Measurements from ENCODE around the gene ROBO1. TPM values are rescaled to one million over a fixed set of nuclear protein-coding genes. Genes with fewer than 3 reads are reported as not detected.
A peak's percentile ranks its signal among the peaks of the same experiment; 100 is the strongest.
"Not testable (repeated sequence)": the region's sequence is repeated elsewhere in the genome, so short reads cannot be mapped to it uniquely, and the experiment has no call there.

ROBO1 gene
- total RNA-seq, 1 experiment from 2014 or later = 32.2 TPM

- no TSS peak for BruUV-seq (replicated peaks)
- POLR2A ChIA-PET = interaction anchor here (2.1 kb wide), 1 partner anchor 11 kb away, joined by 5 read pairs; no protein-coding TSS in a partner anchor
- Mint-ChIP-seq H3K4me3 (ENCODE audit: unreplicated experiment) (no peak overlapping the region), H3K4me1 (ENCODE audit: insufficient read depth, unreplicated experiment) (peaks cover 25% of the 10 kb centered on the region), H3K36me3 (ENCODE audit: insufficient read depth, unreplicated experiment) (no peaks in the 10 kb centered on the region), H3K27ac (ENCODE audit: low read depth, unreplicated experiment) (no peak overlapping the region), H3K27me3 (ENCODE audit: insufficient read depth, unreplicated experiment) (no peaks in the 10 kb centered on the region), H3K9me3 (ENCODE audit: unreplicated experiment) (no peaks in the 10 kb centered on the region)
- CTCF ChIA-PET = interaction anchor here (0.7 kb wide), 1 partner anchor 135 kb away, joined by 3 read pairs; no protein-coding TSS in a partner anchor
- intact Hi-C loops (cut with micrococcal nuclease) = no loop called here
- DNase-seq (ENCODE audit: unreplicated experiment) = no peak
- TF ChIP-seq, protein P1, sequence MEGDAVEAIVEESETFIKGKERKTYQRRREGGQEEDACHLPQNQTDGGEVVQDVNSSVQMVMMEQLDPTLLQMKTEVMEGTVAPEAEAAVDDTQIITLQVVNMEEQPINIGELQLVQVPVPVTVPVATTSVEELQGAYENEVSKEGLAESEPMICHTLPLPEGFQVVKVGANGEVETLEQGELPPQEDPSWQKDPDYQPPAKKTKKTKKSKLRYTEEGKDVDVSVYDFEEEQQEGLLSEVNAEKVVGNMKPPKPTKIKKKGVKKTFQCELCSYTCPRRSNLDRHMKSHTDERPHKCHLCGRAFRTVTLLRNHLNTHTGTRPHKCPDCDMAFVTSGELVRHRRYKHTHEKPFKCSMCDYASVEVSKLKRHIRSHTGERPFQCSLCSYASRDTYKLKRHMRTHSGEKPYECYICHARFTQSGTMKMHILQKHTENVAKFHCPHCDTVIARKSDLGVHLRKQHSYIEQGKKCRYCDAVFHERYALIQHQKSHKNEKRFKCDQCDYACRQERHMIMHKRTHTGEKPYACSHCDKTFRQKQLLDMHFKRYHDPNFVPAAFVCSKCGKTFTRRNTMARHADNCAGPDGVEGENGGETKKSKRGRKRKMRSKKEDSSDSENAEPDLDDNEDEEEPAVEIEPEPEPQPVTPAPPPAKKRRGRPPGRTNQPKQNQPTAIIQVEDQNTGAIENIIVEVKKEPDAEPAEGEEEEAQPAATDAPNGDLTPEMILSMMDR (IDR thresholded peaks at IDR 0.05; ENCODE audit: unreplicated experiment) = no peak
Observed at GRCh38 chr3:78724859-78725258, 1042.9 kb downstream of the ROBO1 start.

GRCh38 chr3:78724364-78724763 lies 1043.4 kb downstream of the ROBO1 start:
- DNase-seq (ENCODE audit: unreplicated experiment); H3K9me3 Mint-ChIP-seq (ENCODE audit: unreplicated experiment); intact Hi-C loops (cut with micrococcal nuclease); H3K4me3 Mint-ChIP-seq (ENCODE audit: unreplicated experiment); H3K27me3 Mint-ChIP-seq (ENCODE audit: insufficient read depth, unreplicated experiment); BruUV-seq (replicated peaks); H3K36me3 Mint-ChIP-seq (ENCODE audit: insufficient read depth, unreplicated experiment); H3K27ac Mint-ChIP-seq (ENCODE audit: low read depth, unreplicated experiment): not testable (repeated sequence)
- ChIA-PET POLR2A (interaction anchor here (2.1 kb wide), 1 partner anchor 12 kb away, joined by 5 read pairs; no protein-coding TSS in a partner anchor), CTCF (interaction anchor here (0.7 kb wide), 1 partner anchor 135 kb away, joined by 3 read pairs; no protein-coding TSS in a partner anchor)
- peaks cover 24% of the 10 kb centered on the region for H3K4me1 Mint-ChIP-seq (ENCODE audit: insufficient read depth, unreplicated experiment)

GRCh38 chr3:78721771-78722543 lies 1045.8 kb downstream of the ROBO1 start:
- no peak for DNase-seq (ENCODE audit: unreplicated experiment)
- peak overlapping the region; percentile 19 for H3K27ac Mint-ChIP-seq (ENCODE audit: low read depth, unreplicated experiment)
- BruUV-seq (replicated peaks) = no TSS peak
- H3K27me3 Mint-ChIP-seq (ENCODE audit: insufficient read depth, unreplicated experiment) = no peaks in the 10 kb centered on the region
- TF ChIP-seq, protein P1 (IDR thresholded peaks at IDR 0.05; ENCODE audit: unreplicated experiment) = no peak
- H3K36me3 Mint-ChIP-seq (ENCODE audit: insufficient read depth, unreplicated experiment) = no peaks in the 10 kb centered on the region
- H3K4me1 Mint-ChIP-seq (ENCODE audit: insufficient read depth, unreplicated experiment) = peaks cover 11% of the 10 kb centered on the region
- no peaks in the 10 kb centered on the region for H3K9me3 Mint-ChIP-seq (ENCODE audit: unreplicated experiment)
- H3K4me3 Mint-ChIP-seq (ENCODE audit: unreplicated experiment) = no peak overlapping the region
- intact Hi-C loops (cut with micrococcal nuclease) = no loop called here
- ChIA-PET CTCF (no interaction called here), POLR2A (interaction anchor here (0.9 to 1.1 kb wide), 2 partner anchors 10 to 19 kb away, joined by 3 to 4 read pairs; no protein-coding TSS in a partner anchor)

GRCh38 chr3:78718707-78719106 lies 1049.1 kb downstream of the ROBO1 start:
- Mint-ChIP-seq H3K4me1 (ENCODE audit: insufficient read depth, unreplicated experiment) (peaks cover 11% of the 10 kb centered on the region), H3K36me3 (ENCODE audit: insufficient read depth, unreplicated experiment) (no peaks in the 10 kb centered on the region), H3K9me3 (ENCODE audit: unreplicated experiment) (peaks cover 6% of the 10 kb centered on the region), H3K27me3 (ENCODE audit: insufficient read depth, unreplicated experiment) (no peaks in the 10 kb centered on the region), H3K4me3 (ENCODE audit: unreplicated experiment) (no peak overlapping the region), H3K27ac (ENCODE audit: low read depth, unreplicated experiment) (no peak overlapping the region)
- no peak for DNase-seq (ENCODE audit: unreplicated experiment)
- no TSS peak for BruUV-seq (replicated peaks)
- intact Hi-C loops (cut with micrococcal nuclease) = no loop called here
- CTCF ChIA-PET = no interaction called here
- TF ChIP-seq, protein P1 (IDR thresholded peaks at IDR 0.05; ENCODE audit: unreplicated experiment) = no peak
- POLR2A ChIA-PET = interaction anchor here (1.4 kb wide), 1 partner anchor 15 kb away, joined by 3 read pairs; no protein-coding TSS in a partner anchor

All from MCF 10A (cell line).